ENCODE measurements around the gene HNRNPA1. TPM values are rescaled to one million over a fixed set of nuclear protein-coding genes. Genes with fewer than 3 reads are reported as not detected.

HNRNPA1 gene
- total and polyA plus RNA-seq, 2 donors (not counting 1 experiment from before 2014, with no cell fraction given): 311 to 1,057 TPM

DNA sequence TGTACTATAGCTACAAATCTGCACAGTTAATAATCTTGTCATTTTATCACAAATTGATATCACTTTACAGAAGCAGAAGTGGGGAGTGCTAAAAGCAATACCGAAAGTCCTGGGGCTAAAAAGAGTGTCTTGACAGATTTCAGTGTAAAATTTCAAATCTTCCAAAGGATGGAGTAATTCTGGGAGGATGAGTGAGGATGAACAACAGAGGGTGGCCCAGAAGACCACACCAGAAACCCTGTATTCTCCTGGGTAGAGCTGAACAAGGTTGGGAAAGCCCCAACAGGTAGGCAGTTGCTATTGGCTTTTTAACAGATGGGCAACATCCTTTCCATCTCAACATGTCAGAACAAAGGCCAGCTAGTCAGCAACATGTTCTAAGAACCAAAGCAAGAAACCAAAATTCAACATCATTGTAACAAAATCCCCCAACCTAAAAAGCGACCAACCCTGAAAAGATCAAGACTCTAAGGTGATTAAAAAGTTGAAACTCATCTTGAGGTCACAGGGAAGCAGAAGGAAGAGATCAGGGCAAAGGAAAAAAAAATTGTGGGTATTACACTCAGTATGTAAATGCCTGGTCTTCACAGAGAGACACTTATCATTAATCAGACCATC, 39.4 kb upstream of the HNRNPA1 start:
- H3K79me2 ChIP-seq (ENCODE audit: control insufficient read depth, insufficient read depth, low read length): no peaks in the 10 kb centered on the region
- no peak overlapping the region for H3K9ac ChIP-seq (ENCODE audit: insufficient read depth, low read length)
- DNase-seq (ENCODE audit: low read depth in 2 of 2): no peak
- no peaks in the 10 kb centered on the region for H3K4me1 ChIP-seq (ENCODE audit: control insufficient read depth, extremely low read depth, insufficient read depth, low read length)
- TF ChIP-seq, protein P1, sequence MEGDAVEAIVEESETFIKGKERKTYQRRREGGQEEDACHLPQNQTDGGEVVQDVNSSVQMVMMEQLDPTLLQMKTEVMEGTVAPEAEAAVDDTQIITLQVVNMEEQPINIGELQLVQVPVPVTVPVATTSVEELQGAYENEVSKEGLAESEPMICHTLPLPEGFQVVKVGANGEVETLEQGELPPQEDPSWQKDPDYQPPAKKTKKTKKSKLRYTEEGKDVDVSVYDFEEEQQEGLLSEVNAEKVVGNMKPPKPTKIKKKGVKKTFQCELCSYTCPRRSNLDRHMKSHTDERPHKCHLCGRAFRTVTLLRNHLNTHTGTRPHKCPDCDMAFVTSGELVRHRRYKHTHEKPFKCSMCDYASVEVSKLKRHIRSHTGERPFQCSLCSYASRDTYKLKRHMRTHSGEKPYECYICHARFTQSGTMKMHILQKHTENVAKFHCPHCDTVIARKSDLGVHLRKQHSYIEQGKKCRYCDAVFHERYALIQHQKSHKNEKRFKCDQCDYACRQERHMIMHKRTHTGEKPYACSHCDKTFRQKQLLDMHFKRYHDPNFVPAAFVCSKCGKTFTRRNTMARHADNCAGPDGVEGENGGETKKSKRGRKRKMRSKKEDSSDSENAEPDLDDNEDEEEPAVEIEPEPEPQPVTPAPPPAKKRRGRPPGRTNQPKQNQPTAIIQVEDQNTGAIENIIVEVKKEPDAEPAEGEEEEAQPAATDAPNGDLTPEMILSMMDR (conservative IDR thresholded peaks at IDR 0.05 in 1 of 2, IDR thresholded peaks at IDR 0.05 in 1 of 2; ENCODE audit: low read depth in 1 of 2, low read length in 2 of 2): no peak
- no peak for TF ChIP-seq EZH2 (IDR thresholded peaks at IDR 0.05; ENCODE audit: low read length, missing control alignments)
- no peaks in the 10 kb centered on the region for H3K27me3 ChIP-seq (ENCODE audit: control insufficient read depth, insufficient read depth, low read length)
- peaks cover 5% of the 10 kb centered on the region for H3K36me3 ChIP-seq (ENCODE audit: control insufficient read depth, insufficient read depth, low read length)
- no peaks in the 10 kb centered on the region for H3K9me3 ChIP-seq (ENCODE audit: control insufficient read depth, insufficient read depth, low read depth, low read length)
- H2AFZ ChIP-seq (ENCODE audit: low read length): no peak overlapping the region
- no peaks in the 10 kb centered on the region for H4K20me1 ChIP-seq (ENCODE audit: control insufficient read depth, extremely low read depth, insufficient read depth, low read length)
- no peak overlapping the region for H3K27ac ChIP-seq (ENCODE audit: insufficient read depth, low read length)
- no peak overlapping the region for H3K4me2 ChIP-seq (ENCODE audit: extremely low read depth, insufficient read depth, low read length)
- no peak overlapping the region for H3K4me3 ChIP-seq (replicated peaks in 1 of 4; ENCODE audit: control extremely low read depth in 1 of 4, insufficient read depth in 1 of 4, low read depth in 3 of 4, low read length in 4 of 4)

DNA sequence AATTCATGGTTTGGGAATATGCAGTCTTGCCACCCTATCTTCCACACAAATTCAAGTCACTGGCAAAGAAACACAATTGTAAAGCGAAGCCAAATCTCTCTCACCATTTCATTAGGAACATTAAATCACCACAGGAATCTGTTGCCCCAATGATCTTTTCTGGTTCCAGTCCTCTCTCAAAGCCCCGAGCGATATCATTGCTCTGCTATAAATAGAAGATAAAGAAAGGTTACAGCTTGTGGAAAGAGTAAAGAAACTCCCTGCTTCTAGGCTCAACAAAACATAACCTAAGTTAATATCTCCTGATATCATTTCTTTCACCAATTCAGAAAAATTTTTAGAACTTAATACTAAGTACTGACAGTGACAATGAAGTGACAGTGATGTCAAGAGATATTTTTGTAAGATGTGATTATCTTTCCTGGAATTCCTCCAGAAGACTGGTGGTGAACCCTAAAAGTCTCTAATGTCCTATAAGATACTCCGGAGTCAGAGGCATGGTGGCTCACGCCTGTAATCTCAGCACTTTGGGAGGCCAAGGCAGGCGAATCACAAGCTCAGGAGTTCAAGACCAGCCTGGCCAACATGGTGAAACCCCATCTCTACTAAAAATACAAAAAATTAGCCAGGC, 34.4 kb upstream of the HNRNPA1 start:
- no peaks in the 10 kb centered on the region for H3K27me3 ChIP-seq (ENCODE audit: control insufficient read depth, insufficient read depth, low read length)
- no peaks in the 10 kb centered on the region for H3K9me3 ChIP-seq (ENCODE audit: control insufficient read depth, insufficient read depth, low read depth, low read length)
- H3K4me2 ChIP-seq (ENCODE audit: extremely low read depth, insufficient read depth, low read length): no peak overlapping the region
- no peak overlapping the region for H3K4me3 ChIP-seq (replicated peaks in 1 of 4; ENCODE audit: control extremely low read depth in 1 of 4, insufficient read depth in 1 of 4, low read depth in 3 of 4, low read length in 4 of 4)
- TF ChIP-seq, protein P1 (conservative IDR thresholded peaks at IDR 0.05 in 1 of 2, IDR thresholded peaks at IDR 0.05 in 1 of 2; ENCODE audit: low read depth in 1 of 2, low read length in 2 of 2): no peak
- TF ChIP-seq EZH2 (IDR thresholded peaks at IDR 0.05; ENCODE audit: low read length, missing control alignments): no peak
- H3K79me2 ChIP-seq (ENCODE audit: control insufficient read depth, insufficient read depth, low read length): no peaks in the 10 kb centered on the region
- no peak for DNase-seq (ENCODE audit: low read depth in 2 of 2)
- H4K20me1 ChIP-seq (ENCODE audit: control insufficient read depth, extremely low read depth, insufficient read depth, low read length): no peaks in the 10 kb centered on the region
- no peak overlapping the region for H2AFZ ChIP-seq (ENCODE audit: low read length)
- no peak overlapping the region for H3K9ac ChIP-seq (ENCODE audit: insufficient read depth, low read length)
- no peaks in the 10 kb centered on the region for H3K36me3 ChIP-seq (ENCODE audit: control insufficient read depth, insufficient read depth, low read length)
- no peak overlapping the region for H3K27ac ChIP-seq (ENCODE audit: insufficient read depth, low read length)
- H3K4me1 ChIP-seq (ENCODE audit: control insufficient read depth, extremely low read depth, insufficient read depth, low read length): no peaks in the 10 kb centered on the region

DNA sequence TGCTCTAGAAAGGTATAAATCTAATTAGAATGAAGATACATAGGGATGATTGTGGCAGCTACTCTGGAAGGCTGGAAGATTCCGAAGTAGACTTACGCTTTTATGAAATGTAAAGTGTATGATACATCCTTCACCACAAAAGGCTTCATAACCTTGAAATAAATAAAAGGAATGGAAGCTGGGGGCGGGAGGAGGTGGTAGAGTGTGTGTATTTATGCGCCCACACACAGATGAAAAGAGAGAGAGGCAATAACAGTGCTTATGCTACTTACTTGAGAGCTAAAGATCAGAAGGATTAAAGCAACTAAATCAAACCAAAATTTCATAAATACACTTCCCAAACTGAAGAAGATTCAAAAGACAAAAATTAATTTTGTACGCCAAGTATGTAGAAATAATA, 31.0 kb upstream of the HNRNPA1 start:
- Histone ChIP-seq H3K36me3 (ENCODE audit: control insufficient read depth, insufficient read depth, low read length) (no peaks in the 10 kb centered on the region), H3K27me3 (ENCODE audit: control insufficient read depth, insufficient read depth, low read length) (no peaks in the 10 kb centered on the region), H4K20me1 (ENCODE audit: control insufficient read depth, extremely low read depth, insufficient read depth, low read length) (no peaks in the 10 kb centered on the region), H3K9ac (ENCODE audit: insufficient read depth, low read length) (no peak overlapping the region), H3K9me3 (ENCODE audit: control insufficient read depth, insufficient read depth, low read depth, low read length) (no peaks in the 10 kb centered on the region), H3K4me3 (replicated peaks in 1 of 4; ENCODE audit: control extremely low read depth in 1 of 4, insufficient read depth in 1 of 4, low read depth in 3 of 4, low read length in 4 of 4) (no peak overlapping the region), H2AFZ (ENCODE audit: low read length) (no peak overlapping the region), H3K79me2 (ENCODE audit: control insufficient read depth, insufficient read depth, low read length) (peaks cover 6% of the 10 kb centered on the region), H3K4me1 (ENCODE audit: control insufficient read depth, extremely low read depth, insufficient read depth, low read length) (no peaks in the 10 kb centered on the region), H3K27ac (ENCODE audit: insufficient read depth, low read length) (no peak overlapping the region), H3K4me2 (ENCODE audit: extremely low read depth, insufficient read depth, low read length) (no peak overlapping the region)
- no peak for DNase-seq (ENCODE audit: low read depth in 2 of 2)
- no peak for TF ChIP-seq EZH2 (IDR thresholded peaks at IDR 0.05; ENCODE audit: low read length, missing control alignments)
- TF ChIP-seq, protein P1 (conservative IDR thresholded peaks at IDR 0.05 in 1 of 2, IDR thresholded peaks at IDR 0.05 in 1 of 2; ENCODE audit: low read depth in 1 of 2, low read length in 2 of 2): no peak
